Upper lobe of right lung (tissue), 1 donor: ENCODE measurements around the gene COLEC12. TPM values are rescaled to one million over a fixed set of nuclear protein-coding genes. Genes with fewer than 3 reads are reported as not detected.

Experiments used
- ATAC-seq: fragments of 200-7000 bp; cut with Tn5 transposase; one replicate; pipeline ENCODE4 v1.9.1; 2020; ENCODE audit warnings: mild to moderate bottlenecking, moderate library complexity
- DNase-seq: peaks from one replicate; pipeline ENCODE4 v3.0.0-alpha.2; 2020
- H3K27ac ChIP-seq: fragments of 200-600 bp; one replicate; pipeline ENCODE4 v1.8.0; 2022
- H3K27me3 ChIP-seq: fragments of 200-600 bp; one replicate; pipeline ENCODE4 v1.8.0; 2022; ENCODE audit warnings: mild to moderate bottlenecking
- H3K36me3 ChIP-seq: fragments of 200-600 bp; one replicate; pipeline ENCODE4 v1.8.0; 2022
- H3K4me1 ChIP-seq: fragments of 200-600 bp; one replicate; pipeline ENCODE4 v1.8.0; 2022
- H3K4me3 ChIP-seq: fragments of 200-600 bp; one replicate; pipeline ENCODE4 v1.8.0; 2022; ENCODE audit warnings: mild to moderate bottlenecking
- H3K9me3 ChIP-seq: fragments of 200-600 bp; one replicate; pipeline ENCODE4 v1.8.0; 2022
- CTCF ChIP-seq: fragments of 200-600 bp; IDR thresholded peaks from one replicate; pipeline ENCODE4 v1.8.0; 2022; ENCODE audit warnings: antibody characterized with exemption
- intact Hi-C: fragments of 100-400 bp; cut with DNase I; formaldehyde crosslinking; loops from one replicate; pipeline ENCODE4 v1.11.0; 2022
- long read RNA-seq: library from polyadenylated mRNA; unstranded; transcript quantifications from one replicate; pipeline ENCODE4 v2.0.0, GENCODE V29; 2021
- total RNA-seq: library from RNA; stranded (reverse); fragmentation: NEBNext Ultra II Directional; extraction: Animal tissue kit (Norgen Biotek cat#: 25700); gene quantifications from one replicate; pipeline ENCODE4 v1.2.1, GENCODE V29; 2021
- donor health status: DM: no; HTN: yes; CAD: no; lungs with severe emphysema.

The COLEC12 gene
- total RNA-seq: 55.2 TPM
- long read RNA-seq, full-length matches to known transcripts: 105 of 152 reads
- long read RNA-seq, partial matches to known transcripts: 40 of 152 reads
- long read RNA-seq, other reads (novel, unspliced or antisense): 7 of 152 reads

- H3K27me3 ChIP-seq: peaks cover 4% of the 10 kb centered on the region
Observed at GRCh38 chr18:500632-501405, at the start of gene COLEC12. Gene COLEC12, minus strand, starts transcription at chr18:500701. Its CDS starts 187 bp downstream, at chr18:500514.

GRCh38 chr18:549967-550366 lies 49.5 kb upstream of the COLEC12 start:
- Histone ChIP-seq H3K27ac (no peak overlapping the region), H3K9me3 (no peaks in the 10 kb centered on the region), H3K27me3 (no peaks in the 10 kb centered on the region), H3K4me1 (no peaks in the 10 kb centered on the region), H3K4me3 (no peak overlapping the region), H3K36me3 (no peaks in the 10 kb centered on the region)
- intact Hi-C loops: no loop called here
- ATAC-seq (no peak), DNase-seq (no peak)
- TF ChIP-seq CTCF: no peak

More at GRCh38 chr18:500632-501405, at the start of gene COLEC12:
- no peak for TF ChIP-seq CTCF
- no peaks in the 10 kb centered on the region for H3K36me3 ChIP-seq
- H3K9me3 ChIP-seq: no peaks in the 10 kb centered on the region
- peak within 1 kb of the TSS; percentile 58 for H3K4me3 ChIP-seq
- intact Hi-C loops: no loop called here
- peak within 1 kb of the TSS; percentile 68 for H3K27ac ChIP-seq
- ATAC-seq (peak; percentile 88), DNase-seq (peak; percentile 85)
- H3K4me1 ChIP-seq: peaks cover 3% of the 10 kb centered on the region

- H3K9me3 ChIP-seq: no peaks in the 10 kb centered on the region
- H3K27me3 ChIP-seq: no peaks in the 10 kb centered on the region
- ATAC-seq: no peak
- no peak overlapping the region for H3K27ac ChIP-seq
- no peak for TF ChIP-seq CTCF
- DNase-seq: no peak
- H3K4me3 ChIP-seq: no peak overlapping the region
- no peaks in the 10 kb centered on the region for H3K36me3 ChIP-seq
- H3K4me1 ChIP-seq: no peaks in the 10 kb centered on the region
- intact Hi-C loops: no loop called here
Observed at GRCh38 chr18:543447-544078, 43.1 kb upstream of the COLEC12 start.

GRCh38 chr18:533995-534601 lies 33.6 kb upstream of the COLEC12 start:
- no peak for DNase-seq
- Histone ChIP-seq H3K36me3 (no peaks in the 10 kb centered on the region), H3K4me3 (no peak overlapping the region), H3K9me3 (no peaks in the 10 kb centered on the region), H3K27ac (peak overlapping the region; percentile 24), H3K4me1 (no peaks in the 10 kb centered on the region), H3K27me3 (no peaks in the 10 kb centered on the region)
- peak; percentile 60 for ATAC-seq
- intact Hi-C loops: no loop called here
- no peak for TF ChIP-seq CTCF

GRCh38 chr18:532632-533031 lies 32.1 kb upstream of the COLEC12 start:
- ATAC-seq (no peak), DNase-seq (no peak)
- no peaks in the 10 kb centered on the region for H3K27me3 ChIP-seq
- no peaks in the 10 kb centered on the region for H3K9me3 ChIP-seq
- TF ChIP-seq CTCF: no peak
- no peaks in the 10 kb centered on the region for H3K4me1 ChIP-seq
- H3K27ac ChIP-seq: no peak overlapping the region
- H3K36me3 ChIP-seq: no peaks in the 10 kb centered on the region
- intact Hi-C loops: no loop called here
- H3K4me3 ChIP-seq: no peak overlapping the region
